HL-60 (cell line): ENCODE results near the gene PTPN11.

Experiments
- DNase-seq, 2 experiments: peaks; one replicate each; pipeline ENCODE4 v3.0.0-alpha.2; 2010 to 2020; ENCODE audit warnings: low read depth in 1 of 2, low spot score in 1 of 2
- H3K27ac ChIP-seq: fragments of 250-450 bp; sonication (Bioruptor Pico); replicated peaks from 2 replicates; pipeline ENCODE4 v1.5.1; 2020; ENCODE audit warnings: mild to moderate bottlenecking, moderate library complexity
- H3K27me3 ChIP-seq: fragments of 250-450 bp; sonication (Bioruptor Pico); 2 replicates; pipeline ENCODE4 v1.5.1; 2021; ENCODE audit warnings: mild to moderate bottlenecking, moderate library complexity; ENCODE audit not compliant: insufficient read depth, poor library complexity, severe bottlenecking
- H3K4me3 ChIP-seq: replicated peaks from 2 replicates; pipeline ENCODE4 v1.5.1; 2011; ENCODE audit warnings: mild to moderate bottlenecking, control low read depth, low read length; ENCODE audit not compliant: insufficient read depth
- CTCF ChIP-seq: IDR thresholded peaks from one replicate; pipeline ENCODE4 v1.5.1; 2011; ENCODE audit warnings: low read length, control low read depth, inconsistent platforms; ENCODE audit not compliant: insufficient read depth
- GABPA ChIP-seq: IDR thresholded peaks from 2 replicates; pipeline ENCODE4 v1.6.1; 2012; ENCODE audit warnings: low read depth
- POLR2AphosphoS5 ChIP-seq: IDR thresholded peaks from 2 replicates; pipeline ENCODE4 v1.6.1; 2012; ENCODE audit warnings: low read depth
- REST ChIP-seq: IDR thresholded peaks from 2 replicates; pipeline ENCODE4 v1.6.1; 2012; ENCODE audit warnings: low read depth; ENCODE audit not compliant: insufficient replicate concordance
- SPI1 ChIP-seq: IDR thresholded peaks from 2 replicates; pipeline ENCODE4 v1.6.1; 2012; ENCODE audit warnings: low read depth, mild to moderate bottlenecking, borderline replicate concordance

PTPN11 gene

GRCh38 chr12:112503512-112503911 is 84.8 kb downstream of the PTPN11 start:
- no peak for DNase-seq
- Histone ChIP-seq H3K27me3 (no peaks in the 10 kb centered on the region), H3K4me3 (no peak overlapping the region), H3K27ac (no peak overlapping the region)
- TF ChIP-seq POLR2AphosphoS5 (no peak), SPI1 (no peak), REST (no peak), GABPA (no peak), CTCF (no peak)

- no peak overlapping the region for H3K27ac ChIP-seq
- no peaks in the 10 kb centered on the region for H3K27me3 ChIP-seq
- H3K4me3 ChIP-seq, result no peak overlapping the region
- TF ChIP-seq REST, result no peak
- no peak for DNase-seq
These were observed 87.9 kb downstream of the PTPN11 start for GRCh38 chr12:112506513-112507166.

- no peaks in the 10 kb centered on the region for H3K27me3 ChIP-seq
- DNase-seq, result no peak
- H3K27ac ChIP-seq, result no peak overlapping the region
- no peak overlapping the region for H3K4me3 ChIP-seq
- no peak for TF ChIP-seq CTCF
- TF ChIP-seq SPI1, result no peak
- TF ChIP-seq REST, result no peak
- TF ChIP-seq GABPA, result no peak
- TF ChIP-seq POLR2AphosphoS5, result no peak
These were observed 94.7 kb downstream of the PTPN11 start for GRCh38 chr12:112513471-112513870.

GRCh38 chr12:112514456-112514855 is 95.7 kb downstream of the PTPN11 start:
- H3K27me3 ChIP-seq, result no peaks in the 10 kb centered on the region
- DNase-seq, result no peak
- TF ChIP-seq SPI1 (no peak), REST (no peak)

More at GRCh38 chr12:112514456-112514855, 95.7 kb downstream of the PTPN11 start:
- no peak overlapping the region for H3K27ac ChIP-seq
- no peak overlapping the region for H3K4me3 ChIP-seq
